ENCODE data around the gene CCT3.
A peak's percentile ranks its signal among the peaks of the same experiment; 100 is the strongest.
"Not testable (repeated sequence)": the region's sequence is repeated elsewhere in the genome, so short reads cannot be mapped to it uniquely, and the experiment has no call there.

The CCT3 gene

DNA sequence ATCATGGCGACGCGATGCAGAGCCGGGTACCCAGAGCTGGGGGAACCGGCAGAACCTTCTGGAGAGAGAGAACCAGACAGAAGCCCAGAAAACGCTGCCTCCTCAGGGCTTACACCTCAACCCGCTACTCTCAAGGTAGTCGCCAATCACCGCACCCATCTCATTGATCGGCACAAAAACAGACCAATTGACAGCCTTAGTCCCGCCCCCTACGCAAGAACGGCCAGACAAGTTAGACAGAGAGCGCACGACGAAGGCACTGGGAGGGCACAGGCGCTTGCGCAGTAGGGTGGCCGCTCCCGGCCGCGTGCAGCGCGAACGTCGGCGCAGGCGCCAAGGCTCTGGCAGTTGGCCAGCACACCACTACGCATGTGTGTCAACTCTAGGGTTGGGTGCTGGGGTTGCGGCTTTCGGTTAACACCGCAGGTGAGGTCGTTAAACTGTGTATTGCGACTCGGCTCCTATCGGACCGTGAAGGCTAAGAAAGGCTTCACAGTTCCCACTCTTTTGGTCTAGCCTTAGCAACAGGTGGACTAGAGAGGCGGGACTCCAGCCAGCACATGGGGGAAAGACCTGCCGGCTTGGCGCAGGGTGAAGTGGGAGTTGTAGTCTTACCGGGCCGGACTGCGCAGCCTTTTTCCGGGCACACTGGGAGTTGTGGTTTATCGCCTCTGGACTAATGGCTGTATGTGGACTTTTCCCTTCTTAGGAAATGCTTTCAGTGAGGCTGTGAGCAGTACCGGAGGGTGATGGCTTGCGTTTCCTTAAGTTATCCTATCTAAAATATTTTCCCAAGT, at the start of gene CCT3, which contains the start of gene TSACC:
Gene CCT3 (minus strand): TSS at position 113 of the 797 bp plus-strand sequence. CDS start 108 bp downstream, at position 5.
Gene TSACC (plus strand): TSS at position 347 of the 797 bp plus-strand sequence. CDS start 1,232 bp downstream, outside the sequence.
- FAIRE-seq: peak; percentile 94

DNA sequence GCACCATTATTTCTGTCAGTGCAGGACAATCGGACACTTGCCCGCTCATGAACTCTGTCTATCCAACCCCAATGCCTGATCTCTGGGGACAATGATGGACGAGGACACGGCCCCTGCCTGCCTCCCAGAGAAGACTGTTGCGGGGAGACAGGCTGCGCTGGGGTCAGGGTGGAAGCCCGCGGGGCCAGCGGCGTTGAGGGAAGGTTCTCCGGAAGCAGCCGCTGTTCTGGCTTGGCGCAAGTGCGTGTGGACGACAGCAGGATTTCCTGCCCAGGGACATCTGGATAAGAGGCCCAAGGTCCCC, 49.7 kb upstream of the CCT3 start:
- no peak for FAIRE-seq

GRCh38 chr1:156386949-156387869, 49.1 kb upstream of the CCT3 start:
- no peak for FAIRE-seq

GRCh38 chr1:156386134-156386901, 48.2 kb upstream of the CCT3 start:
- no peak for FAIRE-seq

GRCh38 chr1:156385534-156386031, 47.5 kb upstream of the CCT3 start:
- no peak for FAIRE-seq

DNA sequence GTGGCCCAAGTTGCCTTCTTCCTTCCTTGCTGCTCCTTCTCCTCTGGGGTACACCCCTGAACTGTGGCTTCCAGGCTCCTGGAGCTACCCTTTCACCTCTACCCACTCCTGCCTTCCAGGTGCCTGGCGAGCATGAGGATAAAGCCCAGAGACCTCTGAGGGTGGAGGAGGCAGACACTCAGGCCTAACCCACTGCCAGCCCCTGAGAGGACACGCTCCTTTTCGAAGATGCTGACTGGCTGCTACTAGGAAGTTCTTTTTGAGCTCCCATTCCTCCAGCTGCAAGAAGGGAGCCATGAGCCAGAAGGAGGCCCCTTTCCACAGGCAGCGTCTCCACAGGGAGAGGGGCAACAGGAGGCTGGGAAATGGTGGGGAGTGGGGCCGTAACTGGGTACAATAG, 46.6 kb upstream of the CCT3 start:
- no peak for FAIRE-seq

GRCh38 chr1:156384007-156384406, 45.9 kb upstream of the CCT3 start:
- FAIRE-seq: no peak

DNA sequence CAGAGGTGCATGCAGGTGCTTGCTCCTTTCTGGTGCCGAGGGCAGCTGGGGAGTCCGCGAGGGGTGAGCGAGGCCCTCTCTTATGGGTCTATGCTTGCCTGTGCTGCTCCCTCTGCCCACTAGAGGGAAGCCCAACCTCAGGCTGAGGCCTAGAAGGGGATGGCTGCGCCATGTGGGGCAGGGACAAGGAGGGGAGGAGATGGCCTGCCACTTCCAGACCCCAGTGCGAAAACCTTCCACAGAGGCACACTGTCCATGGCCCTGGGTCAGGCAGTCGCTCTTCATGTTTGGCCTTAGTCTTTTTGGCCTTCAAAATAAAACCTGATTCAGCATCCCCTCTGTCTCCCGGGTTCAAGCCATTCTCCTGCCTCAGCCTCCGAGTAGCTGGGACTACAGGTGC, 44.9 kb upstream of the CCT3 start:
- no peak for FAIRE-seq

DNA sequence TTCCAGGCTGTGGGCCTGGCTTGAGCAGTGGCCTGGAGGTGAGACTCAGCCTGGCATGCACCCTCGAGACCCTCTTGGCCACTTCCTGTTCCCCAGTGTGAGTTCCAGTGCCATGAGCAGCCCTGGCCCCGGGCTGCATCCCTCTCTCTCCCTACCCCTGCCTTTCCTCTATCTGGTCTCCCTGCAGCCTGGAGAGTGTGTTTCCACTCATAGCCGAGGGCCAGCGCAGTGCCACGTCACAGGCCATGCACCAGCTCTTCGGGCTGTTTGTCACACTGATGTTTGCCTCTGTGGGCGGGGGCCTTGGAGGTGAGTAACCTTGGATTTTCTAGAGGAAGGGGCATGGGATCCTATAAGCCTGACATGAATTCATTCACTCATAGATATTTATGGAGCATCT, 44.5 kb upstream of the CCT3 start:
- no peak for FAIRE-seq

- FAIRE-seq: no peak
These were observed 41.5 kb upstream of the CCT3 start for GRCh38 chr1:156379420-156380165.

GRCh38 chr1:156378557-156378956, 40.5 kb upstream of the CCT3 start:
- no peak for FAIRE-seq

DNA sequence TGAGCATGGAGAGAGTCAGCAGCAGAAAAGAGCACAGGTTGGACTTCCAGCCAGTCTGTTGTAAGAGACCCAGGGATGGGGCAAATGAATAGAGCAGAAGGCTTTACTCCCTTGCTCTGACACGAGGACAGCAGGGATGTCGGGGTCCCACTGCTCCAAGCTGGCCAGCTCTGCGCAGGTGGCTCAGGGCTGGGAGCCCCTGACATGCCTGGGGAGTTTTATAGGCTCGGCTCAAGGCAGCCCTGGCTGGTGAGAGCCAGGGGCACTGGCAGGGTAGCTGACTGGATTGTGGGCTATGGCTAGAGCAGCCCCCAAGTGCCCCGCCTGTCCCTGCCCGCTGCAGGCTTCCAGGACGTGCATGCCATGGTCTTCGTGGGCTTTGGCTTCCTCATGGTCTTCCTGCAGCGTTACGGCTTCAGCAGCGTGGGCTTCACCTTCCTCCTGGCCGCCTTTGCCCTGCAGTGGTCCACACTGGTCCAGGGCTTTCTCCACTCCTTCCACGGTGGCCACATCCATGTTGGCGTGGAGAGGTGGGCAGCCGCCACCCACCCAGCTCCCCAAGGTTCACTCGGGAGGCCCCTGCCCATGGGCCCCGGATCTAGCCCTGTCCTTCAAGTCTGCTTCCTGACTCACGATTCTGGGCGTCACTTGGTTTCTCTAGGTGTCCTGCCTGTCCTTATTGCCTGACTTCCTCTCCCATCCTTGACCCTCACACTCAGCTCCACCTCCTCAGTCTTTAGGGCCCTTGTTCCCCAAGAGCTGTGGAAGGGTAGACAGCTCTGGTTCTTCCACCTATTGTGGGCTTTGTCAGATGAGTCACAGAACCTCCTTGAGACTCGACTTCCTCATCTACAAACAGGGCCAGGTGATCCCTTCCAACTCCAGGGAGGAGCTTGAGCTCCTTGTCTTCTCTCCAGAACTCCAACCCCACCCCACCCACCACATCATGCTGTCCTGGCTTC, 39.1 kb upstream of the CCT3 start:
- no peak for FAIRE-seq

- FAIRE-seq: no peak
These were observed 38.1 kb upstream of the CCT3 start for GRCh38 chr1:156376146-156376545.

- no peak for FAIRE-seq
These were observed 35.5 kb upstream of the CCT3 start for GRCh38 chr1:156373546-156373945.

DNA sequence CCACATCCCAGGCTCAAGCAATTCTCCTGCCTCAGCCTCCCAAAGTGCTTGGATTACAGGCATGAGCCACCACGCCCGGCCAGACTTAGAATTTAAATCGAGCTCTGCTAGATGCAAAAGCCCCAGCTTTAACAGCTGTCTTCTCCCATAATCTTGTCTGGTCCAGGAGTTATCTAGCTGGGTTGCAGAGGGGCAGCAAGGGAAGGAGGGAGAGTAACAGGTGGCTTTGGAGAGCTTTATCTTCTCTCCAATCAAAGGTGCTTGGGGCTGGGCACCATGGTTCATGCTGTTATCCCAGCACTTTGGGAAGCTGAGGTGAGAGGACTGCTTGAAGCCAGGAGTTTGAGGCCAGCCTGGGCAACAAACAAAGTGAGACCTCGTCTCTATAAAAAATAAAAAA, 34.8 kb upstream of the CCT3 start:
- no peak for FAIRE-seq

DNA sequence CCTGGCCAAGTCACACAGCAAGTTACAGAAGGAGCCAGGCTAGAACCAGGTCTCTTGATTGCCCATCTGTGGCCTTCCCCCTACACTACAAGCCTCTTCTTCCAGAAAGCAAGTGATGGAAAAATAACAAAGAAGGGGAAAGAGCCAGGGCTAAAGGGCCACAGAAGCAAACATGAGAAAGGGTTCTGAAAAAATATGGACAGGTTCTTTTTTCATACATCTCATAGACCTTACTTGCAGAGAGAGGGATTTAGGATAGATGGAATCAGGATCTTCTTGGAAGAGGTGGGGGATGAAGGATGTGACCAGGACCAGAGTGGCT, 34.1 kb upstream of the CCT3 start:
- no peak for FAIRE-seq

DNA sequence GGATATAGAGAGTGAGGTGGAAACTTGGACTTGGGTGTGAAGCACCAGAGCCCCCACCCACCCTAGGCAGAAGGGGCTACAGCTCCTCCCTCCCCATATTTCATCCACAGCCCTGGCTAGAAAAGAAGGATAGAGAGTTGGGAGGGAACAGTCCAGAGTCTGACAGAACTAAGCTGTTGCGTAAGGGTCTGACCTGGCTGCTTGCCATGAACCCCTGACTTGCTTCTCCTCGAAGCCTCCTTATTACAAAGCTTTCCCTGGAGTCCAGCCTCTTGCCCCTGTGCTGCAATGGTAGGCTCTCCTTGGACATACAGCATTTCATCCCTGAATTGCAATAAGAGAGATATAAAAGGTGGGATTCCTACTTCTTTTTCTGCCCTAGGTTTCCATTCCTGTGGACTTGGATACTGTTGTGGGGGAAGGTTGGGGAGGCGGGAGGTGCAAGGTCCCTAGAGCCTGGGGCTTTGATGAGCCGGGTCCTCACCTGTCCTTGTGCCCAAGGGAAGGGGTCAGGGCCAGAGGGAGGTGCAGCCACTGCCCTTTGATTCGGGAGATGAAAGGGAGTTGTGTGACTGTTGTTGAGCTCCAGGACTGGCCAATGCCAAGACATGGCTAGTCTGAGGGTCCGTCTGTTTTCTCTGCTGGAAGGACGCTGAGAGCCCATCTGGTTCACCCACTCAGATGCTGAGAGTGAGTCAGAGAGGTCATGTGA, 33.6 kb upstream of the CCT3 start:
- no peak for FAIRE-seq

- FAIRE-seq: not testable (repeated sequence)
These were observed 31.7 kb upstream of the CCT3 start for GRCh38 chr1:156369685-156370286.

DNA sequence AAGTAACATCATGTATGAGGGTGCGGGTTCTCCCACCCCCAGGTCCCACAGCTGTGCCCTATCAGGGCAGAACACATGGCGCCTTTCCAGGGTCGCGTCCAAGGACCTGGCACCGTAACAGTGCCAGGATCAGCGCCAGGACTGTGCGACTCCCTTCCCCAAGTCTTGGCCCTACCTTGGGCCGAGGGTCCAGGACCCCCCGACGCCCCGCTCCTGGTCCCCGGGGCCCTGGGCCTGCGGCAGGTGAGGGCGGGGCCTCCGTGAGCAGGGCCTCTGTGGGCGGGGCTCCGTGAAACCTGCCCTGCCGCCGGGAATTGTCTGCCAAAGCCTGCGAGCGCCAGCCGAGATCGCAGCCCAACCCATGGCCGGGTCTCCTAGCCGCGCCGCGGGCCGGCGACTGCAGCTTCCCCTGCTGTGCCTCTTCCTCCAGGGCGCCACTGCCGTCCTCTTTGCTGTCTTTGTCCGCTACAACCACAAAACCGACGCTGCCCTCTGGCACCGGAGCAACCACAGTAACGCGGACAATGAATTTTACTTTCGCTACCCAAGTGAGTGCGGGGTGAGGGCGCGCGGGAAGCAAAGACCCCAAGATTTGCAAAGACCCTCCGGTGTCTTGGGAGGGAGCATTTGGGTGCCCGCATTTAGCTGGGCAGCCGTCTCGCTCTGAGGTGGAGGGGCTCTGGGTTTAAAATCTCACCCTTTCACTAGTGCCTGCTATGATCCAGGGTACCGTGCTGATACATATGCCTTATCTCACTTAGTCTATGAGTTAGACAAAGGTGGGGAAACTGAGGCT, 31.0 kb upstream of the CCT3 start, which contains the start of gene RHBG:
Gene RHBG (plus strand): TSS at position 323 of the 796 bp plus-strand sequence. CDS start 39 bp downstream, at position 362.
- FAIRE-seq: no peak
